Brain pericyte (primary cell): Measurements from ENCODE around the gene PLA2G4B.

Experiments used
- DNase-seq: peaks from one replicate; pipeline ENCODE4 v3.0.0-alpha.2; 2012; ENCODE audit warnings: low read depth, low spot score

Gene PLA2G4B

DNA sequence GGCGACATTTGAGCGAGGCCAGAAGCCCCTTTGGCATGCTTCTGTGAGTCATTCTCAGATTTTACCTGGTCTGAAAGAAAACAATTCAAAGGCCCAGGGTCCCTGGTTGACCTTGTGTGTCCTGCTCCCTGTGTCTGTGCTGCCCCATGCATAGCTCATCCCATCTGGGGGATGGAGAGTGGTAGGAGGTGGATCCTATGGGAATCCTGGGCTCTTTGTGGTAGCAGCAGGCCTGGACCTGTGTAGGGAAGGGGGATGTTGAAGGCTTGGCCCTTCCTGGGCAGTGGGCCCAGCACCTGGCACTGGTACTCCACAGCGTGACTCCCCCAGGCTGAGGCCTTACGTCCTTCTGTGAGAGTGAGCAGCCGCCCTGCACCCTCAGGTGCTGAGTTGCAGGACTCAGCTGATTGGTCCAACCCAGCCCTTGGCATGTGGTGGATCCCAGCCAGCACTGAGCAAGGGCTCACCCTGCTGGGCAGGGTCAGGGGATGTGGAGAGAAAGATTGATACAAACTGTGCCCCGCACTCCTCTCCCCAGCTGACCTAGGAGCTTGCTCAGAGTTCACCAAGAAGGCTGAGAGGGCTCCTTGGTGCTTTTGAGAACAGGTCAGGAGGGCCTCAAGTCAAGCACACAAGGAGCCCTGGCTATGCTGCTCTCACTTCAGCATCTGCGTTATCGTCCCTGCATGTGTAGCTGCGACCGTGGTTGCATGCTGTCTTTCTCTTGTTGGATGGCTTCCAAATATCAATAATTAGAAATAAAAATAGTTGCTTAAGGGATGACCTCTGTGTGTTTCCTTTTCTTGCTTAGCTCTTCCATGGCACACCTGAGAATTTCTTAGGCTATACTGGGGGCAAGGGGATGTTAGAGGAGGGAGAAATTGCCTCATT, 32.1 kb upstream of the PLA2G4B start:
- no peak for DNase-seq

DNA sequence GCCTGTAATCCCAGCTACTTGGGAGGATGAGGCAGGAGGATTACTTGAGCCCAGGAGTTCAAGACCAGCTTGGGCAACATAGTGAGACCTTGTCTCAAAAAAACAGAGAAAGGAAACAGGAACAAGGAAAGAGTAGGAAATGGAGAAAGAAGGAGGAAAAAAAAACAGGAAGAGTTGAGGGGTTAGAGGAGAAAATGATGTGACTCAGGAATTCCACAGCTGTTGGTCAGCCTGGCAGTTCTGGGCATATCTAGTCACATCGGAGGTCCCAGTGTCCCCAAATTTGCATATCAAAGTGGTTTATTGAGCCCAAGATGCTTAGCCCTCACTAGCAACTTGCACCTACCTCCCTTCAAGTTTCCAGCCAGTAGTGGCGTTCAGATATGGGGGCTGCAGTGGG, 29.5 kb upstream of the PLA2G4B start:
- no peak for DNase-seq

DNA sequence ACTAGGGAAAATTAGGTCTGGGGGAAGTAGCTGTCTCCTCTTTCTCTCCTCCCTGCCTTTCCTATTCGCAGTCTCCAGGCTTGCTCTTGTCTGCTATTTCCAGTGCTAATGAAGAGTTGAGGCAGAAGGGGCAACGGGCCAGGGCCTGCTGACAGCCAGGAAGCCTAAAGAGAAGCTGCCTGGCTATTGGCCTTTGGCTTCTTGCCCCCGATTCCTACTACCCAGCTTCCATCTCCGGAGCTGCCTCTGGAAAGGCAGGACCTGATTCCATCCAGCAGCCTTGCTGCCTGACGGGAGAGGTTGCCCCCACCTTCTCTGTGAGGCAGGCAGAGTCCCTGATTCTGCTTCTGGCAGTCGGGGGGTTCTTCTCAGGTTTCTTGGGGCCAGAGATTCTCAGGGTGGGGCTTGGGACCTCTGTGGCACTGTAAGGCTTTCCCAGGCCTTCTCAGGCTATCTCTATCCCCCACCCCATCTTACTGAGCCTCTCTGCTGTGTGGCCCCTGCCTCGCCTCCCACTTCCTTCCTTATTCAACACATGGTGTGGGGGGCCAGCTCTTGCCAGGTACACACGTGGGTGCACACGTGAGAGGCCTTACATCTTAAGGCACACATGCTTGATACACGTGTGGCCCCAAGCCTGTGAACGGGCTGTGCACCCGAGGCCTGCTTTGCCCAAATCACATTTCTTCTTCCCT, 29.0 kb upstream of the PLA2G4B start:
- no peak for DNase-seq

DNA sequence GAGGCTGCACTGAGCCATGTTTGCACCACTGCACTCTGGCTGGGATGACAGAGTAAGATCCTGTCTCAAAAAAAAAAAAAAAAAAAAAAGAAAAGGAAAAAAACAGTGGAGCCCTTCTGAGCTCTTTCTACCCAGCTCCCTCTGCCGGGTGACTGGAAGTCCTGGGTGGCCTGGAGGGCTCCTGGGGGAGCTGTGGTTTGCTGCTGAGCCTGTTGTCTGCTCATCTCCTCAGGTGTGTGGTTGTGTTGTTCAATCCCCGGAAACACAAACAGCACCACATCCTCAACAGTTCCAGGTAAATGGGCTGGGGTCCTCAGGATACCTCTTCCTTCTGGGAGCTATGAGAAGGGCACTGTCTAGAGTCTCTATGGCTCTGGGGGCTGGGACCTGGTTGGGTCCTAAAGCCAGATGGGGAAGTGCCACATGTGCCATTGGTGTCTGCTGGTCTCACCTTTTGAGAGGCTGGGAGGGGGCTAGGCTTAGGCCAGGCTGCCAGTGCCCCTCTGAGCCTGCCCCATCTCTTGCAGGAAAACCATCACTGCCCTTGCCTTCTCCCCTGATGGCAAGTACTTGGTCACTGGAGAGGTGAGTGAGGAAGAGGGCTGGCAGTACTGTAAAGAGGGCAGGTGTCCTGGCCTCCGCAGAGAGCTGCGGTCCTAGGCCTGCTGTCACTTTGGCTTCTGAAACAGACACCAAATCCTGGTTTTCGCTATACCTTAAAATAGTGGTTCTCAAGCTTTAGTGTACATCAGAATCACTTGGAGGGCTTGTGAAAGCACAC, 27.8 kb upstream of the PLA2G4B start:
- no peak for DNase-seq

DNA sequence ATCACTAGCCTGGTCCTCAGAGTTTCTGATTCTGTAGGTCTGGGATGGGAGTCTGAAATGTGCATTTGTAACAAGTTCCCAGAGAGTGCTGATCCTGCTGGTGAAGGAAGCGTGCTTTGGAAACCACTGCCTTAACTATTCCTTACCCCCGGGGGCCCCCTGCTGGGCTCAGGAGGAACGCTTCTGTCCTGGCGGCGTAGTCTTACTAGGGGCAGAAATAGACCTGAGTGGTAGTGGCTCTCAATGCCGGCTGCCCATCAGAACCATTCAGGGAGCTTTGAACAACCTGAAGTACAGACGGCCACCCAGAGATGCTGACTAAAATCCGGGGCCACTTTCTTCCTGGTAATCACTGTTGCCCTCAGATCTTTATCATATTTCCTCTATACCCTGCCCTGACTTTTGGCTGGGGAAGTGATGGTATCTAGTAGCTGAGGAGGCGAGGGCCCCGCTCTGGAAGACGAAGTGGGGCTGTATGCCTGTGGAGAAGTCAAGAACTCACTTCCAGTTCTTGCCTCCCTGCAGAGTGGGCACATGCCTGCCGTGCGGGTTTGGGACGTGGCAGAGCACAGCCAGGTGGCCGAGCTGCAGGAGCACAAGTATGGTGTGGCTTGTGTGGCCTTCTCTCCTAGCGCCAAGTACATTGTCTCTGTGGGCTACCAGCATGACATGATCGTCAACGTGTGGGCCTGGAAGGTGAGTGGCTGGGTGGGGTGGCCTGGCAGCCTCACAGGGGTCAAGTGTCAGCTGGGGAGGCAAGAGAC, 27.0 kb upstream of the PLA2G4B start:
- peak; percentile 30 for DNase-seq

DNA sequence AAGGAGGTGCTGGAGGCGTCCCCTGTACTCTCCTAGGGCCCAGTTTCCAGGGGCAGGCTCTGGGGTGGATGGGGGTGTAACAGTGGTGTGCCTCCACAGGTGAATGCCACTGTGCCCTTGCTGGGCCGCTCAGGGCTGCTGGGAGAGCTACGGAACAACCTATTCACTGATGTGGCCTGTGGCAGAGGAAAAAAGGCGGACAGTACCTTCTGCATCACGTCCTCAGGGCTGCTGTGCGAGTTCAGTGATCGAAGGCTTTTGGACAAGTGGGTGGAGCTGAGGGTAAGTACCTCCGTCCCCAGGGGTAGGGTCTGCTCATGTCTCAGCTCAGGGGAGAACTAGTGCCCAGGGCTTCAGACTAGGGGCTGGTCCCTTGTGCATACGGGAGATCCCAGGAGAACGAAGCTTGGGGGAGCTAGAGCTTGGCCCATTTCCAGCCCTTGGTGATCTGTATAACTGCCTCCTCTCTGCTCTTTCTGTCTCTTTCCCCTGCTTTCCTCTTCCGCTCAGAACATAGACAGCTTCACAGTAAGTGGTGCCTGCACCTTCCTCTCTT, 25.7 kb upstream of the PLA2G4B start:
- no peak for DNase-seq

DNA sequence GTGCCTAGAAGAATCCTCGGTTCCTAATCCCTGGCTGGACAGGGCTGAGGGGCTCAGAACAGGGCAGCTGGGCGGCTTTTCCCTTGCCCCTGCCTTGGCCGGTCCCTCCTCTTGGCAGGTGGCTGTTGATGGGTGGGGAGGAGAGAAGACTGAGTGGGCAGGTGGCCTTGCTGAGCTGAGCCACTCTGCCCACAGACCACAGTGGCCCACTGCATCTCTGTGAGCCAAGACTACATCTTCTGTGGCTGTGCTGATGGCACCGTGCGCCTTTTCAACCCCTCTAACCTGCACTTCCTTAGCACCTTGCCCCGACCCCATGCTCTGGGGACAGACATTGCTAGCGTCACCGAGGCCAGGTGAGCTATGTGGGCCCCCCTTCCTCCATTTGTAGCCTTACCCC, 25.2 kb upstream of the PLA2G4B start:
- no peak for DNase-seq

DNA sequence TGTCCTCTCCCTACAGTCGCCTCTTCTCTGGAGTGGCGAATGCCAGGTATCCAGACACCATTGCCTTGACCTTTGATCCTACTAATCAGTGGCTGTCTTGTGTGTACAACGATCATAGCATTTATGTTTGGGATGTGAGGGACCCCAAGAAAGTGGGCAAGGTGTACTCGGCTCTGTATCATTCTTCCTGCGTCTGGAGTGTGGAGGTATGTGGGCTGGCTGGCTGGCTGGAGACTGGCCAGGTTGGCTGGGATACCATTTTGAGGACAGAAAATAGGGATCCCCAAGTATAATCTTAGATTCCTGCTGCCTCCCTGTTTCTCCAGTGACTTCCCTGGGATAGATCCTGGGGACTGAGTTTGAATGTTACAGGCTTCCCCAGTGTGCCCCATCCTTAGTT, 24.1 kb upstream of the PLA2G4B start:
- DNase-seq = no peak

DNA sequence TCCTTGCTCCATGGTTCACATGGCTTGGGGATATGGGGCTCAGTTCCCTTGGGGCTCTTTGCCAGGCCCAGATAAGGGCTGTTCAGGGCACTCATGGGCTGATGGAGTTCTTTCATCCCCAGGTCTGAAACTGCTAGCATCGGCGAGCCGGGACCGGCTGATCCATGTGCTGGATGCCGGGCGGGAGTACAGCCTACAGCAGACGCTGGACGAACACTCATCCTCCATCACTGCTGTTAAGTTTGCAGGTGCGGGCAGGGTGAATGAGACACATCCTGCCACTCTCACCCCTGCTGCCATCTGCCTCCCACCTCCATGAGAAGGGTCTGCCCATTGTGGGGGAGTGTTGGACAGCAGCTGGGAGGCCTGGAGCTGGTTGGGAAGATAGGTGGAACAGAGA, 21.9 kb upstream of the PLA2G4B start:
- no peak for DNase-seq

DNA sequence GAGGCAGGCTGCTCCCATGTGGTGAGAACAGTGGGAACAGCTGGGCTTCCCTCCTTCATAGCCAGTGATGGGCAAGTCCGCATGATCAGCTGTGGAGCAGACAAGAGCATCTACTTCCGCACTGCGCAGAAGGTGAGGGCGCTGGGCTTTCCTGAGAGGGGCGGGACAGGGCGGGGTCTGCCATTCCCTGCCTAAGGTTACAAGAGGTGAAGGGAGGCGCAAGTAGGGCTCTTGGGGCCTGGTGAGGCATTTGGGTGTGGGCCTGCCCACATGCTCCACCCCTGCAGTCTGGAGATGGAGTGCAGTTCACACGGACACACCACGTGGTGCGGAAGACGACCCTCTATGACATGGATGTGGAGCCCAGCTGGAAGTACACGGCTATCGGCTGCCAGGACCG, 21.3 kb upstream of the PLA2G4B start:
- DNase-seq = no peak

DNA sequence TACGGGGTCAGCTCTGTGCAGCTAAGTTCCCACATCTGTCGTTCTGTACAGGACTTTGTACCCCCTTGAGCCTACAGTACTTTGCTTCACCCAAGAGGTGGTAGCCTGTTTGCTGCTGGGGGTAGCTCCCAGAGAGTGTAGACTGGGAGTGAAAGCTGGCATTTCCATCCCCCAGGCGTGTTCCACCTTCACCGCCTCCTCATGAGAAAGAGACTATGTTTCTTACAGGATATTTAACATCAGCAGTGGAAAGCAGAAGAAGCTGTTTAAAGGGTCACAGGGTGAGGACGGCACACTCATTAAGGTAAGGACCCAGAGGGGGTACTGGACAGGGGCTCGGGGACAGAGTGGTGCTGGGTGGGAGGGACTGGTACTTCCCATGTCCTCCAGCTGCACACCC, 20.9 kb upstream of the PLA2G4B start:
- no peak for DNase-seq

DNA sequence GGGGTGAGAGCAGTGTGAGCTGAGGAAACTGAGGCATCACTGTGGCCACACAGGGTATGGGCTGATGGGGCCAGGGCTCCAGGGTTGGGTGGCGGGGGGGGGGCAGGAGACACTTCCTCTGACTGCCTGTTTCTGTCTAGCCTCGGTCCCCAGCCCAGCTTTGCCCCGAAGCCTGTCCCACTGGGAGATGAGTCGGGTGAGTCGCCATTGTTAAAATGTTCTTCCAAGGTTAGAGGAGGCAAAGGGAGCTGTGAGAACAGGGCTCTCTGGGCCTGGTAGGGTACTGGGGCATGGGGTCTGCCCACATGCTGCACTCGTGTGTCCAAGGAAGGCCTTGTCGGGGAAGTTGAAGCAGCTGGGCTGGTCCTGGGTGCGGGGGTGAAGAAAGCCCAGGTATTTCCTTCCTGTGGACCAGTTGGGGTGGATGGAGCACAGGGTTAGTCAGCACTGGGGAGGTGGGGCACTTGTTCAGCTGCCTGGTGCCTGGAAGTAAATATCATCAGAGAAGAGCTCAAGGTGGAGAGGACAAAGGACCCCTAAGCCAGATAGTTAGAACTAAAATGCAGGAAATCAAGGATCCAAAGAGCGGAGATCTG, 19.1 kb upstream of the PLA2G4B start:
- DNase-seq = no peak

DNA sequence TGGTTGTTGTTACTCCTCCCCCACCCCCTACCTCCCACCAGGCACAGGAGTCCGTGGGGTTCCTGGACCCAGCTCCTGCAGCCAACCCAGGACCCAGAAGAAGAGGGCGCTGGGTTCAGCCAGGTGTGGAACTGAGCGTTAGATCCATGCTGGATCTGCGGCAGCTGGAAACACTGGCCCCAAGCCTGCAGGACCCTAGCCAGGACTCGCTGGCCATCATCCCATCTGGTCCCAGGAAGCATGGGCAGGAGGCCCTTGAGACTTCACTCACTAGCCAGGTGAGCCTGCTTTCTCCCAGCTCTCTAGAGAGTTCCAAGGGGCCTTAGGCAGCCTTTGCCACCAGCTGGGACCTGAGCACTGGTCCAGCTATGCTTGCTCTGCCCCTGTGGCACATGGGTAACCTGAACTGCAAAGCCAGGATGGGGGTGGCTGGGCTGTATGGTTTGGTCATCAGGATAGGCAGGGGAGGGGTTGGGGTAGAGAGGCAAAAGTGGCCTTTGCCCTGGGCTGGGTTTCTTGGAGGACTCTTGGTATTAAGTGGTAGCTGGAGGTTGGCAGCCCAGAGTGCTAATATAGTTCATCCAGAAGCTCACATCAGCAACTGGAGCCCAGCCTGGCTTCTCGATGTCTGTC, 17.7 kb upstream of the PLA2G4B start:
- DNase-seq = no peak

DNA sequence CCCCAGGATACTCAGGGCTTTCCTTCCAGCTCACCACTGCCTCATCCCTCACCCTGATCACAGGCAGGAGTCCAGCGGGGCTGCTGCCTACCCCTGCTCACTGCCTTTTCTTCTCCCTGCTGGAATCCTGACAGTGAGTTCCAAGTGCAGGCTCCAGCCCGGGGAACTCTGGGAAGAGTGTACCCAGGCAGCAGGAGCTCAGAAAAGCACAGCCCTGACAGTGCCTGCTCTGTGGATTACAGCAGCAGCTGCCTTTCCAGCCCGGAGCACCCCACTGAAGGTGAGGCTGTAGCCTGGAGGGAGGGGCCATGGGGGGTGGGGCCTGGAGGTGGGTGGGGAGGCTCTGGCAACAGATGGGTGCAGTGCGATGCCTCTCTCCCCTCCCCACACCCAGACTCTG, 16.8 kb upstream of the PLA2G4B start:
- no peak for DNase-seq

DNA sequence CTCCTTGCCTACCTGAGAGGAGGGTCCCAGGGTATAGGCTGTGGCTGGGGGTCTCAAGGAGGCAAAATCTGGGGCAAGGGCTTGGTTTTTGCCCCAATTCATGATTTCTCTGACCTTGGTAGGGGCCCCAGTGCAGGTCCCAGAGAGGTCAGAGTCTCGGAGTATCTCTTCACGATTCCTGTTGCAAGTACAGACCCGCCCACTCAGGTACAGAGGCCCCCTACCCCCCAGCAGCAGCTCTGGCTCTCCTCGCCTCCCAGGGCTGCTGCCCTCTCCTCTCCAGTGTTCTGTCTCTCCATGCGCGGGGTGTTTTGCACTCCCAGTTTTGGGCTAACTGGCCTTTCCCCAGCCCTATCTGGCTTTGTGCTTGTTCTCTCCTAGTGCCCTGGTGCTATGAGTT, 16.2 kb upstream of the PLA2G4B start:
- DNase-seq = no peak

DNA sequence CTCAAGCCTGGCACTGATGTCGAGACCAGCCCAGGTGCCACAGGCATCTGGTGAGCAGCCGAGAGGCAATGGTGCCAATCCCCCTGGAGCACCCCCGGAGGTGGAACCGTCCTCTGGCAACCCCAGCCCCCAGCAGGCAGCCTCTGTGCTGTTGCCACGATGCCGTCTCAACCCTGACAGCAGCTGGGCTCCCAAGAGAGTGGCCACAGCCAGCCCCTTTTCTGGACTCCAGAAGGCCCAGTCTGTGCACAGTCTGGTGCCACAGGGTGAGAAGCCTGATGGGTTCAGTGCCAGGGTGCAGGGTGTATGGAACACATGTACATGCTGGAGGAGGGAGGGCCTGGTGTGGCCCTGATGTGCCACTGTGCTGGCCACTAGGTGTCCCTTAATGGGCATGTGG, 15.7 kb upstream of the PLA2G4B start:
- DNase-seq = no peak

DNA sequence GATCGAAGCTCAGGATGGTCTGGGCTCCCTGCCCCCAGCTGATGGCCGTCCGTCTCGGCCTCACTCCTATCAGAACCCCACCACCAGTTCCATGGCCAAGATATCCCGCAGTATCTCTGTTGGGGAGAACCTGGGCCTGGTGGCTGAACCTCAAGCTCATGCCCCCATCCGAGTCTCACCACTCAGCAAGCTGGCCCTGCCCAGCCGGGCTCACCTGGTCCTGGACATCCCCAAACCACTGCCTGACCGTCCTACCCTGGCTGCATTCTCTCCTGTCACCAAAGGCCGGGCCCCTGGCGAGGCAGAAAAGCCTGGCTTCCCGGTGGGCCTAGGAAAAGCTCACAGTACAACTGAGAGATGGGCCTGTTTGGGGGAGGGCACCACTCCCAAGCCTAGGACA, 15.1 kb upstream of the PLA2G4B start:
- DNase-seq = no peak

DNA sequence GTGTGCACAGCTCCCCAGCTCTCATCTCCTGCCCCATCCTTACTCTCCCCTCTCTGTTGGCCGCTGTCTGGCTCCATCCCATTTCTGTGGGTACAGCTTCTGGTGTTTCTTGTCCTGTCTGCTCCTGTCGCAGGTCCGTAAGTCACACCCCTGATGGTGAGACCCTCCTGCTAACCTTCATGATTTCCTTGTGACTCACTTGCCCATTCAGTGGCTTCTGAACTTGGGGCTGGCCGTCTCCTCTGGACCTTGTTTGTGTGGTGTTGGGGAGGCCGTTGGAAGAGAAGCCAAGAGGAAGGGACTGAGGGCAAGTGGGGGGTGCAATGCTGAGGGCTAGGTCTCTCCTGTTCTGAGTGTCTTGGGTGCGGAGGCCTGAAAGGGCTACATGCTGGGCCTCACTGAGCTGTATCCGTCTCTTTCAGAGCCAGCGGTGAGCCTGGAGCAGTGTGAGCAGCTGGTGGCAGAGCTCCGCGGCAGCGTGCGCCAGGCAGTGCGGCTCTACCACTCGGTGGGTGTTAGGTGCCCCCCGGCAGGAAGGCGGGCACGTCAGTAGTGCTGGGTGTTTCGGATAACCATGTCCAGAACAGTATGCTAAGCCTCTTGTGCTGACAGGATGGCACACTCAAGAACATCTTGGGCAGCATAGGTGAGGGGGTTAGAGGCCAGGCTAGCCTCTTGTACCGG, 14.4 kb upstream of the PLA2G4B start:
- no peak for DNase-seq

DNA sequence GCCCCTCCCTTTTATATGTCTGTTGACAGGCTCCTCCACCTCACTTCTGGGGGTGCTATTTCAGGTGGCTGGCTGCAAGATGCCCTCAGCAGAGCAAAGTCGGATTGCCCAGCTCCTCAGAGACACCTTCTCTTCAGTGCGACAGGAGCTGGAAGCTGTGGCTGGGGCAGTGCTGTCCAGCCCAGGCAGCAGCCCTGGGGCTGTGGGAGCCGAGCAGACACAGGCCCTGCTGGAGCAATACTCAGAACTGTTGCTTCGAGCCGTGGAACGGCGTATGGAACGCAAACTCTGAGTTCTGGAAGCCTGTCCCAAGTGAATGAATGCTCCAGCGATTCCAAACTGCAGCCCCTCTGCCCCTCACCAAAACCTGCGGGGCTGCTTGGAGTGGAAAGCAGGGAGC, 13.5 kb upstream of the PLA2G4B start:
- DNase-seq = no peak
